Neural cell (in vitro differentiated cells): ENCODE measurements around the gene DLG2.

Source experiments
- EP300 ChIP-seq: fragments of 450-650 bp; conservative IDR thresholded peaks from 2 replicates; pipeline ENCODE4 v1.6.1; 2014; ENCODE audit warnings: antibody characterized with exemption, mild to moderate bottlenecking, moderate library complexity; ENCODE audit not compliant: poor library complexity, severe bottlenecking
- MXI1 ChIP-seq: fragments of 450-650 bp; conservative IDR thresholded peaks from 2 replicates; pipeline ENCODE4 v1.6.1; 2014; ENCODE audit warnings: antibody characterized with exemption, mild to moderate bottlenecking; ENCODE audit not compliant: poor library complexity, severe bottlenecking
- RAD21 ChIP-seq: fragments of 450-650 bp; conservative IDR thresholded peaks from 2 replicates; pipeline ENCODE4 v1.6.1; 2014; ENCODE audit warnings: antibody characterized with exemption, mild to moderate bottlenecking, moderate library complexity
- SMC3 ChIP-seq: fragments of 450-650 bp; conservative IDR thresholded peaks from 2 replicates; pipeline ENCODE4 v1.6.1; 2014; ENCODE audit warnings: antibody characterized with exemption, mild to moderate bottlenecking, moderate library complexity; ENCODE audit not compliant: poor library complexity
- TAF1 ChIP-seq: IDR thresholded peaks from 2 replicates; pipeline ENCODE4 v1.6.1; 2012; ENCODE audit warnings: low read depth
- TF ChIP-seq, protein P1 (sequence below): fragments of 450-650 bp; IDR thresholded peaks from 2 replicates; pipeline ENCODE4 v1.5.1; 2014; ENCODE audit warnings: antibody characterized with exemption, mild to moderate bottlenecking, moderate library complexity; ENCODE audit not compliant: poor library complexity, severe bottlenecking

DNA sequence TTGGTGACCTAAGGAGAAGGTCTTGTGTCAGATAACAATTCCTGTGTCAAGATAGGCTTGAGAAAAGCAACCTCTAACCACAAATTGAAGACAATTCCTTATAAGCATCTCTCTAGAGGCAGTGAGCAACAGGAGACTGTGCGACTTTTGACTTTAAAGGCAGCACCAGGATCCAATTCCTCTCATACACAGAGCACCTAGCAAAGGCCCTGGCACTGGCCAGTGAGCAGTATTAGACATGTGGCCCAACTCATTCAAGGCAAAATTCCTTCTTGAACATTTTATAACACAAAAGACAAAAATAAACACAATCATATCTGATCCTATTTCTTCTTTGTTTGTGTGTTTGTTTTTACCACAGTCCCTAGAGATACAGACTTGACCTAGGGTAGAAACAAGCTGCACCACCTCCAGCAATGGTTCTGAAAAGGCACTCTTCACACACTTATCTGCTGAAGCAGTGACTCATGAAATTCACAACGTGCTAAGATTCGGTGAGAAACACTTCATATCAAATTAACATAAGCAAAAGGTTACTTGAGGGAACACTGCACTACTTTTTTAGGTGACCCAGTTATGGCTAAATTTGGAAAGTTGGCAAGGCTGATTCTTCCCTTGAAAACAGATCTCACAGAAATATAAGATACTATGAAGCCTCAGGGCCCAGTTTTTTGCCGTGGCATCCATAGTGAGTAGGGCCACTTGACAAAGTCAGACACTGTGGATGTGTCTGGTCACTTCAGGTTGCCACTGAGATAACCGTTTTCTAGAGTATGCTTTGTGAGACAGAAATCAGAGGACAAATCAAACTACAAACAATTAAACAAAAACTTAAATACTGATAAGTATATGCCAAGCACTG lies 1018.9 kb downstream of the DLG2 start:
- TF ChIP-seq, protein P1, sequence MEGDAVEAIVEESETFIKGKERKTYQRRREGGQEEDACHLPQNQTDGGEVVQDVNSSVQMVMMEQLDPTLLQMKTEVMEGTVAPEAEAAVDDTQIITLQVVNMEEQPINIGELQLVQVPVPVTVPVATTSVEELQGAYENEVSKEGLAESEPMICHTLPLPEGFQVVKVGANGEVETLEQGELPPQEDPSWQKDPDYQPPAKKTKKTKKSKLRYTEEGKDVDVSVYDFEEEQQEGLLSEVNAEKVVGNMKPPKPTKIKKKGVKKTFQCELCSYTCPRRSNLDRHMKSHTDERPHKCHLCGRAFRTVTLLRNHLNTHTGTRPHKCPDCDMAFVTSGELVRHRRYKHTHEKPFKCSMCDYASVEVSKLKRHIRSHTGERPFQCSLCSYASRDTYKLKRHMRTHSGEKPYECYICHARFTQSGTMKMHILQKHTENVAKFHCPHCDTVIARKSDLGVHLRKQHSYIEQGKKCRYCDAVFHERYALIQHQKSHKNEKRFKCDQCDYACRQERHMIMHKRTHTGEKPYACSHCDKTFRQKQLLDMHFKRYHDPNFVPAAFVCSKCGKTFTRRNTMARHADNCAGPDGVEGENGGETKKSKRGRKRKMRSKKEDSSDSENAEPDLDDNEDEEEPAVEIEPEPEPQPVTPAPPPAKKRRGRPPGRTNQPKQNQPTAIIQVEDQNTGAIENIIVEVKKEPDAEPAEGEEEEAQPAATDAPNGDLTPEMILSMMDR: no peak
- no peak for TF ChIP-seq EP300
- TF ChIP-seq TAF1: no peak
- no peak for TF ChIP-seq SMC3
- TF ChIP-seq RAD21: no peak
- no peak for TF ChIP-seq MXI1
